Activated CD4-positive, alpha-beta T cell treated with anti-CD3 and anti-CD28 coated beads, Interleukin-2, amount 10 ng/mL, durations not matched to agents 24 days and 14 days (primary cell): ENCODE measurements around the gene PRR22. TPM values are rescaled to one million over a fixed set of nuclear protein-coding genes. Genes with fewer than 3 reads are reported as not detected.
"Not testable (repeated sequence)": the region's sequence is repeated elsewhere in the genome, so short reads cannot be mapped to it uniquely, and the experiment has no call there.

Experiments used
- DNase-seq: peaks from one replicate; pipeline ENCODE4 v3.0.0; 2022
- H3K27ac Mint-ChIP-seq: one replicate; pipeline ENCODE4 v1.8.0; 2022; ENCODE audit warnings: mild to moderate bottlenecking, mixed read lengths
- H3K27me3 Mint-ChIP-seq: one replicate; pipeline ENCODE4 v1.8.0; 2022; ENCODE audit warnings: mixed read lengths
- H3K36me3 Mint-ChIP-seq: one replicate; pipeline ENCODE4 v1.8.0; 2022; ENCODE audit warnings: low read depth, mild to moderate bottlenecking, mixed read lengths
- H3K4me1 Mint-ChIP-seq: one replicate; pipeline ENCODE4 v1.8.0; 2021; ENCODE audit warnings: mixed read lengths
- H3K4me3 Mint-ChIP-seq: one replicate; pipeline ENCODE4 v1.8.0; 2022; ENCODE audit warnings: mild to moderate bottlenecking, moderate library complexity, mixed read lengths
- H3K9me3 Mint-ChIP-seq: one replicate; pipeline ENCODE4 v1.8.0; 2021; ENCODE audit warnings: mixed read lengths
- intact Hi-C: fragments of 100-400 bp; cut with micrococcal nuclease; formaldehyde crosslinking; loops from one replicate; pipeline ENCODE4 v1.15.1; 2023
- total RNA-seq: library from RNA; stranded (reverse); gene quantifications from 2 replicates; pipeline ENCODE4 v1.2.3, GENCODE V29; 2022

The PRR22 gene
- total RNA-seq, 1 donor from 2014 or later: 6.7 TPM

DNA sequence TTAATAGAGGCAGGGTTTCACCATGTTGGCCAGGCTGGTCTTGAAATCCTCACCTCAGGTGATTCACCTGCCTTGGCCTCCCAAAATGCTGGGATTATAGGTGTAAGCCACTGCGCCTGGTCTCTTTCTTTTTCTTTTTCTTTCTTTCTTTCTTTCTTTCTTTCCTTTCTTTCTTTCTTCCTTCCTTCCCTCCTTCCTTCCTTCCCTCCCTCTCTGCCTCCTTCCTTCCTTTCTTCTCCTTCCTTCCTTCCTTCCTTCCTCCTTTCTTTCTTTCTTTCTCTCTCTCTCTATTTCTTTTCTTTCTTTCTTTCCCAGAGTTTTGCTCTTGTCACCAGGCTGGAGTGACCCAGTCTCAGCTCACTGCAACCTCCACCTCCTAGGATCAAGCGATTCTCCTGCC, 51.4 kb downstream of the PRR22 start:
- H3K4me1 Mint-ChIP-seq, H3K4me3 Mint-ChIP-seq, intact Hi-C loops, H3K27me3 Mint-ChIP-seq, H3K27ac Mint-ChIP-seq, H3K9me3 Mint-ChIP-seq, H3K36me3 Mint-ChIP-seq, DNase-seq: not testable (repeated sequence)

Other genes starting within 250 kb of the PRR22 start
- 0.33 and 0.52 TPM in 2 replicates for gene TINCR, start 216.8 kb downstream of the PRR22 start, total RNA-seq
- 97.6 and 101 TPM in 2 replicates for gene SAFB2, start 162.0 kb downstream of the PRR22 start, total RNA-seq
- 142 and 143 TPM in 2 replicates for gene SAFB, start 161.7 kb downstream of the PRR22 start, total RNA-seq
- gene MICOS13, start 104.2 kb downstream of the PRR22 start, total RNA-seq: 56.2 and 63.4 TPM in 2 replicates
- 2.2 and 2.6 TPM in 2 replicates for gene HSD11B1L, start 103.7 kb downstream of the PRR22 start, total RNA-seq
- gene RPL36, start 94.5 kb downstream of the PRR22 start, total RNA-seq: 1,117 and 1,132 TPM in 2 replicates
- gene LONP1, start 64.6 kb downstream of the PRR22 start, total RNA-seq: 220 and 240 TPM in 2 replicates
- not detected in 2 replicates for gene CATSPERD, start 64.1 kb downstream of the PRR22 start, total RNA-seq
- gene DUS3L, start 6.4 kb upstream of the PRR22 start, total RNA-seq: 85.8 and 89.8 TPM in 2 replicates
- 0.47 and 0.61 TPM in 2 replicates for gene NRTN, start 20.3 kb upstream of the PRR22 start, total RNA-seq
- not detected in 2 replicates for gene FUT6, start 55.0 kb upstream of the PRR22 start, total RNA-seq
- gene FUT3, start 66.7 kb upstream of the PRR22 start, total RNA-seq: not detected in 2 replicates
- gene FUT5, start 85.8 kb upstream of the PRR22 start, total RNA-seq: not detected in 2 replicates
- gene NDUFA11, start 119.0 kb upstream of the PRR22 start, total RNA-seq: 237 and 251 TPM in 2 replicates
- 2.7 and 3.2 TPM in 2 replicates for gene VMAC, start 120.1 kb upstream of the PRR22 start, total RNA-seq
- gene CAPS, start 129.5 kb upstream of the PRR22 start, total RNA-seq: 4.0 and 4.1 TPM in 2 replicates
- 105 and 114 TPM in 2 replicates for gene RANBP3, start 193.4 kb upstream of the PRR22 start, total RNA-seq